Bronchial epithelial cell (primary cell): ENCODE results near the gene SCRG1. TPM values are rescaled to one million over a fixed set of nuclear protein-coding genes. Genes with fewer than 3 reads are reported as not detected.

ENCODE experiments used
- DNase-seq: peaks from one replicate; pipeline ENCODE4 v3.0.0-alpha.2; 2010; ENCODE audit warnings: low read depth
- FAIRE-seq: peaks from 2 replicates; lab custom pipeline; 2011; peaks lifted over from hg19 to GRCh38; lab: Jason Lieb, UNC
- H3K27me3 ChIP-seq: 2 replicates; pipeline ENCODE4 v1.5.1; 2011; ENCODE audit warnings: low read length; ENCODE audit not compliant: control insufficient read depth, insufficient read depth
- H3K36me3 ChIP-seq: 2 replicates; pipeline ENCODE4 v1.5.1; 2011; ENCODE audit warnings: low read length; ENCODE audit not compliant: control insufficient read depth, insufficient read depth
- H3K4me3 ChIP-seq: 2 replicates; pipeline ENCODE4 v1.5.1; 2011; ENCODE audit warnings: mild to moderate bottlenecking, low read depth, low read length, control low read depth
- total RNA-seq: library from RNA; depleted of rRNA; stranded (reverse); fragments of >200 nt; gene quantifications from 2 replicates; pipeline ENCODE4 v1.2.1, GENCODE V29; 2014
- TF ChIP-seq, protein P1 (sequence below): IDR thresholded peaks from 2 replicates; pipeline ENCODE4 v1.5.1; 2011; ENCODE audit warnings: mild to moderate bottlenecking, moderate library complexity, low read length, control low read depth, inconsistent platforms; ENCODE audit not compliant: insufficient read depth, severe bottlenecking

SCRG1 gene
- total RNA-seq, 1 donor from 2014 or later = not detected

DNA sequence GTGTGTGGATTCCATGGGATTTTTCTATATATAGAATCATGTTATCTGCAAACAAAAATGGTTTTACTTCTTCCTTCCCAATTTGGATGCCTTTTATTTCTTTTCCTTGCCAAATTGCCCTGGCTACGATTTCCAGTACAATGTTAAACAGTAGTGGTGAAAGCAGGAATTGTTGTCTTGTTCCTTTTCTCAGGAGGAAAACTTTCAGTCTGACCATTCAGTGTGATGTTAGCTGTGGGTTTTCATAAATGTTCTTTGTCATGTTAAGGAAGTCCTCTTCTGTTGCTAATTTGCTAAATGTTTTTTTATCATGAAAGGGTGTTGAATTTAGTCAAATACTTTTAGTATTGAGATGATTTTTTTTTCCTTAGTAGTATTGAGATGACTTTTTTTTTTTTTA, 17.3 kb downstream of the SCRG1 start:
- DNase-seq (no peak), FAIRE-seq (no peak)
- no peaks in the 10 kb centered on the region for H3K27me3 ChIP-seq
- H3K36me3 ChIP-seq = no peaks in the 10 kb centered on the region
- no peak overlapping the region for H3K4me3 ChIP-seq
- TF ChIP-seq, protein P1, sequence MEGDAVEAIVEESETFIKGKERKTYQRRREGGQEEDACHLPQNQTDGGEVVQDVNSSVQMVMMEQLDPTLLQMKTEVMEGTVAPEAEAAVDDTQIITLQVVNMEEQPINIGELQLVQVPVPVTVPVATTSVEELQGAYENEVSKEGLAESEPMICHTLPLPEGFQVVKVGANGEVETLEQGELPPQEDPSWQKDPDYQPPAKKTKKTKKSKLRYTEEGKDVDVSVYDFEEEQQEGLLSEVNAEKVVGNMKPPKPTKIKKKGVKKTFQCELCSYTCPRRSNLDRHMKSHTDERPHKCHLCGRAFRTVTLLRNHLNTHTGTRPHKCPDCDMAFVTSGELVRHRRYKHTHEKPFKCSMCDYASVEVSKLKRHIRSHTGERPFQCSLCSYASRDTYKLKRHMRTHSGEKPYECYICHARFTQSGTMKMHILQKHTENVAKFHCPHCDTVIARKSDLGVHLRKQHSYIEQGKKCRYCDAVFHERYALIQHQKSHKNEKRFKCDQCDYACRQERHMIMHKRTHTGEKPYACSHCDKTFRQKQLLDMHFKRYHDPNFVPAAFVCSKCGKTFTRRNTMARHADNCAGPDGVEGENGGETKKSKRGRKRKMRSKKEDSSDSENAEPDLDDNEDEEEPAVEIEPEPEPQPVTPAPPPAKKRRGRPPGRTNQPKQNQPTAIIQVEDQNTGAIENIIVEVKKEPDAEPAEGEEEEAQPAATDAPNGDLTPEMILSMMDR = no peak

- Histone ChIP-seq H3K36me3 (no peaks in the 10 kb centered on the region), H3K4me3 (no peak overlapping the region), H3K27me3 (no peaks in the 10 kb centered on the region)
- TF ChIP-seq, protein P1 = no peak
- FAIRE-seq (no peak), DNase-seq (no peak)
These were observed 17.9 kb downstream of the SCRG1 start for GRCh38 chr4:173380987-173381386.

DNA sequence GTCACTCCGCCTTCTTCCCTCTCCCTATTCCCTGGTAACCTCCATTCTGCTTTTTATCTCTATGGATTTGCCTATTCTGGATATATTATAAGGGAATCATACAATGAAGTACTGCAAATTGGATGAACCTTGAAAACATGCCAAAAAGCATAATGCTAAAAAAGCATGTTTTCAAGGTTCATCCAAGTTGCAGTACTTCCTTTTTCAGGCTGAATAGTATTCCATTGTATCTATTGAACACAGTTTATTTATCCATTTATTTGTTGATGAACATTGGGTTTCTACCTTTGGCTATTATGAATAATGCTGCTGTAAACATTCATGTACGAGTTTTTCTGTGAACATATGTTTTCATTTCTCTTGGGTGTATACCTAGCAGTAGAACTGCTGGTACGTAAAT, 19.0 kb downstream of the SCRG1 start:
- Histone ChIP-seq H3K27me3 (no peaks in the 10 kb centered on the region), H3K4me3 (no peak overlapping the region), H3K36me3 (peaks cover 2% of the 10 kb centered on the region)
- FAIRE-seq (no peak), DNase-seq (no peak)
- TF ChIP-seq, protein P1 = no peak

DNA sequence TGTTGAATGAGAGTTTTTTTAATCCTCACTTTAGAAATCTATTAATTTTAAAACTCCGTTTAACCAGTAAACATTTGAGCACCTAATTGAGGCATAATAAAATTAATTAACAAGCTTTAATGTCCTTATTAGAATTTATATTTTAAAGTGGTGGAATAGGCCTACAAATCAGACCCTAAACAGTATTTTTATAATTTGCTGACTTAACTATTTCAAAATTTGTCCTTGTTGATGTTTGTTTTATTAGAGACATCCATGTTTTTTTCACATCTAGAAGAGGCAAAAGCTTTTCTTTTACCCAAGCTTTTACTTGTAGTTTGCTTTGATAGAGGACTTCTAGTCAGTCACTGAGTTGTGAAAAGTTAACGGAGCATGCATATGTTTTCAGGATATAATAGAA, 24.3 kb downstream of the SCRG1 start:
- no peak for DNase-seq
- Histone ChIP-seq H3K4me3 (no peak overlapping the region), H3K27me3 (no peaks in the 10 kb centered on the region), H3K36me3 (peaks cover 2% of the 10 kb centered on the region)
- TF ChIP-seq, protein P1 = no peak
- FAIRE-seq = no peak

DNA sequence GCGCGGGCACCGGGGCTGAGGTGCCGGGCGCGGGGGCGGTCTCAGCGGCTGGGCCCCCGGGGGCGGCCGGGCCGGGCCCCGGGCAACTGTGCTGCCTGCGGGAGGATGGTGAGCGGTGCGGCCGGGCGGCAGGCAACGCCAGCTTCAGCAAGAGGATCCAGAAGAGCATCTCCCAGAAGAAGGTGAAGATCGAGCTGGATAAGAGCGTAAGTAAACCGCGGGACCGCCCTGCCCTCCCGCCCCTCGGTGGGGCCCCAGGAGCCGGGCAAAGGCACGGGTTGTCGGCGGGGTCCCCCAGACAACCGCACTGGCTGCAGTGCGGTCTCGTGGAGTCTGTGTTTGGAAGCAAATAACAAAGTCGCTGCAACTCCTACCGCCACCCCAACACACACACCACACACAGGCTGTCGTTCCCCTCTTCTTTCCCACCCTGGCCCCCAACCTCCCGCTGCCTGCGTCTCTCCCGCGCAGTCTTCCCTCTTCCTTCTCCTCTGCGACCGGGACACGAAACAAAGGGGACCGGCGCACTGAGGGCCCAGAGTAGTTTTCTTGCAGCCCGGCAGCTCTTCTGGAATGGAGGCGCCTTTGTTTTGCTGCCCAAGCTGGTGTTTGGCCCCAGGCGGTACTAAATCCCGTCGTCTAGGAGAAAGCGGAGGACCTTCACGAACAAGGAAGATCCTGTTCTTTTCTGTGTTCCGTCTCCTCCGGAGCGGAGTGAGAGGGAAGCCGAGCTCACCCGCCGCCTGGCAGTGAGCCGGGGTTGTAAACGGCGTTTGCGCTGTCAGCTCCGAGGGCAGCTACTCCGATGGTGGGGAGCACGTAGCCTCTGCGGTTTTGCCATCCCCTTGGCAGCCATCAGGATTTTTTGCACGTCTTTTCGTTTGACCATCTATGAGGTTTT, 27.4 kb downstream of the SCRG1 start:
- H3K27me3 ChIP-seq = no peaks in the 10 kb centered on the region
- FAIRE-seq (no peak), DNase-seq (peak; percentile 60)
- peak overlapping the region; percentile 95 for H3K4me3 ChIP-seq
- H3K36me3 ChIP-seq = peaks cover 2% of the 10 kb centered on the region
- TF ChIP-seq, protein P1 = no peak
